Stimulated activated CD4-positive, alpha-beta T cell treated with anti-CD3 and anti-CD28 coated beads, Interleukin-4, amount 100 ng/mL, for 1 hour (primary cell): ENCODE data around the gene PHOSPHO1.

Experiments
- DNase-seq: peaks from one replicate; pipeline ENCODE4 v3.0.0-alpha.2; 2020

The PHOSPHO1 gene

GRCh38 chr17:49217651-49218413 is 12.8 kb downstream of the PHOSPHO1 start:
- DNase-seq, result peak; percentile 28

DNA sequence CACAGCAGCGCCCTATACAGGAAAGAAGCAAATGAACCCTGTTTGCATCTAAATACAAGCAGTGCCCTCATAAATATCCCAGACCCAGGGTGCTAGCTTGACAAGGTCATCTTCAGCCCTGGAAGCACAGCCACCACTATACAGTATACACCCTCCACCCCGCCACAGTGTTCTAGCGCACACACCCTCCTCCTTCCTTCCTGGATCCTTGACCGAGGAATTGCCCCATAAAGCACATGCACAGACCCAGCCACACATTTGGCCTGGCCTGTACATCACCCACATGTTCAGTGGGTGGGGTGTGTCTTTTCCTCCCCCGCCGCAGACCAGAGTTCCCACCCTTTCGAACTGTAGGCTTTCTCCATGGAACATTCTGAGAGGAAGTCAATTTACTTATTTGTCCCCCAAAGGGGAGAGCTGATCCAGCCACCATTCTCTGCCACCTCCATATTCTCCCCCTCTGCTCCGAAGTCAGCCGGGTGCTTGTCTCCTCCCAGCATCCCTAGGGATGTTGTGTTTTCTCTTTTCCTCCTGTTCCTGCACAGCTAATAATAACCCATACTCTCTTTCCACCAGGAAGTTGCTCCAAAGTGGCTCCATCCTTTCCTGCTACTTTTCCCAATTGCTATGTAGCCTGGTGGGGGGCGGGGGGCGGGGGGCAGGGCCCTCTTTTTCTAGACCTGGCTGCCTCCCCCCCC is 13.5 kb downstream of the PHOSPHO1 start:
- no peak for DNase-seq

DNA sequence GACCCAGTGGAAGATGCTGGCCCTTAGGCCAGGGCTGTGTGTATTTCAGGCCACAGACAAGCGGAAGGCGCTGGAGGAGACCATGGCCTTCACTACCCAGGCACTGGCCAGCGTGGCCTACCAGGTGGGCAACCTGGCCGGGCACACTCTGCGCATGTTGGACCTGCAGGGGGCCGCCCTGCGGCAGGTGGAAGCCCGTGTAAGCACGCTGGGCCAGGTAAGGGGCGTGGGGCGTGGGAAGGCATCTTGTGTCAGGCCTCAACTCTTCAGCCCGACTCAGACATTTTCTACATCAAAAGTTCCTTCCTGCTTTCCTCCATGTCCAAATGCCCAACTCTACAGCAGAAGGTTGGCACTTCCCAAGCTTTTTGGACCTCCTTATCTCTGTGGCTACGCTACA is 14.1 kb downstream of the PHOSPHO1 start:
- no peak for DNase-seq

GRCh38 chr17:49214676-49215360 is 15.8 kb downstream of the PHOSPHO1 start:
- no peak for DNase-seq

DNA sequence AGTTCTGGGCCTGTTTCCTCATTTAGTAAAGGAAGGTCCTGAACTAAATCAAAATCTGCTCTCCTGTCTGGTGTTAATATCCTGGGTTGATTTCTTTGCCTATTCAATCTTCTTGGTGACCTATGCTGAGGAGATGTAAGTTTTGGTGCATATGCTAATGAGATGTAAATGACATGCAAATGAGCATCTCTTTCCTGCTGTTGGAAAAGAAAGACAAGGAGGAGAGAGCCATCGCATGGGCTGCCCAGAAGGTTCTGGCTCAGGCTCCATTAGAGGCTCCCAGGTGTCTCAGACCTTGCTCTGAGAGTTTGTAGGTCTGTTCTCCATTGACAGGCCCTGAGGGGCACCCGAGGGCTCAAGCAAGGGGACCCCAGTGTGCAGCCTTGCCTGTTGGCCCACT is 16.7 kb downstream of the PHOSPHO1 start:
- no peak for DNase-seq

GRCh38 chr17:49213399-49213798 is 17.2 kb downstream of the PHOSPHO1 start:
- no peak for DNase-seq

GRCh38 chr17:49210158-49211029 is 20.2 kb downstream of the PHOSPHO1 start, which contains the start of the genes ABI3 and GNGT2:
Gene ABI3, plus strand, starts transcription at chr17:49210707. Its CDS starts 18 bp downstream, at chr17:49210725.
Gene GNGT2, minus strand, starts transcription at chr17:49210574. Its CDS starts 3,152 bp downstream, at chr17:49207422.
- DNase-seq, result peak; percentile 61

DNA sequence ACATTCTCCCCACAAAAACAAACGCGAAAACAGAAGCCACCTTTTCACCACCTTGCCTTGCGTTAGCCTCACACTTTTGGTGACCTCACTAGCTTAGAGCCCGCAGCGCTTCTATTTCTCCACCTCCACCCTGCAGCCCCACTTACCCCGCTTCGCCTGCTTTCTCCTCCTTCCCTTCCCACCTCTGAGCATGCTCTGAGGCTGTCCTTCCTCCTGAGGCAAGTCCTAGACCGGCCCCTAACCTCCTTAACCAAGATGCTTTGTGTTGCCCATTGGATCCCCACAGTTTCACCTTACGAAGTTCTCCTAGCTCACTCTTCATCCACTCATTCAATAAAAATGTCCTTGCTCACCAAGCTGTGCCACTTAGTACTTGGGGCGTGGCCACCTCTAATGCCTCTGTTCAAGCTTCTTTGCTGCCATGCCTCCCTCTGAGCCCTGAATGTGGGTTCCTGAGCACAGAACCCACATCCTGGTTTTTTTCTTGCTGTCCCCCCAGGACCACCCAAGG is 21.5 kb downstream of the PHOSPHO1 start:
- no peak for DNase-seq

GRCh38 chr17:49204516-49204915 is 26.1 kb downstream of the PHOSPHO1 start:
- no peak for DNase-seq

DNA sequence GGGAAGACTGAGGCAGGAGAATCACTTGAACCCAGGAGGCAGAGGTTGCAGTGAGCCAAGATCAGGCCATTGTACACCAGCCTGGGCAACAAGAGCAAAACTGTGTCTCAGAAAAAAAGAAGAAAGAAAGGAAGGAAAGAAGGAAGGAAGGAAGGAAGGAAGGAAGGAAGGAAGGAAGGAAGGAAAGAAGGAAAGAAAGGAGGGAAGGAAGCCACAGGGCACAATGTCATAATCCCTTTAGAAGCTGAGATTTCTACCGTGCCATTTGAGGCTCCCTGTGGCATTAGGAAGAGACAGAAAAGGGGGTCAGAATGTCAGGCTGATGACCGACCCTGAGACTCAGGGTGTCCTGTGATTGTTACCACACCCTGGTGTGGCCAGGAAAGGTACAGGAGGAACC is 26.8 kb downstream of the PHOSPHO1 start:
- DNase-seq, result no peak

GRCh38 chr17:49201481-49201927 is 29.1 kb downstream of the PHOSPHO1 start:
- DNase-seq, result no peak

- DNase-seq, result no peak
Observed at GRCh38 chr17:49200423-49201083, 30.0 kb downstream of the PHOSPHO1 start.

DNA sequence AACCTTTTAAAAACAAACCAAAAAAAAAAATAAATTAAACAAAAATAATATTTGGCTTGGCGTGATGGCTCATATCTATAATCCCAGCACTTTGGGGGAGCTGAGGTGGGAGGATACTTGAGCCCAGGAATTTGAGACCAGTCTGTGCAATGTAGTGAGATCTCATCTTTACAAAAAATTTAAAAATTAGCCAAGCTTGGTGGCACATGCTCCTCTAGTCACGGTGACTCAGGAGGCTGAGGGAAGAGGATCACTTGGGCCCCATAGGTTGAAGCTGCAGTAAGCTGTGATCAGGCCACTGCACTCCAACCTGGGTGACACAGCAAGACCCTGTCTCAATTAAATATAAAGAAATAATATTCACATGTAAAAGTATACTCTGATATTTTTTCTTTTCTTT is 32.4 kb downstream of the PHOSPHO1 start:
- DNase-seq, result no peak

DNA sequence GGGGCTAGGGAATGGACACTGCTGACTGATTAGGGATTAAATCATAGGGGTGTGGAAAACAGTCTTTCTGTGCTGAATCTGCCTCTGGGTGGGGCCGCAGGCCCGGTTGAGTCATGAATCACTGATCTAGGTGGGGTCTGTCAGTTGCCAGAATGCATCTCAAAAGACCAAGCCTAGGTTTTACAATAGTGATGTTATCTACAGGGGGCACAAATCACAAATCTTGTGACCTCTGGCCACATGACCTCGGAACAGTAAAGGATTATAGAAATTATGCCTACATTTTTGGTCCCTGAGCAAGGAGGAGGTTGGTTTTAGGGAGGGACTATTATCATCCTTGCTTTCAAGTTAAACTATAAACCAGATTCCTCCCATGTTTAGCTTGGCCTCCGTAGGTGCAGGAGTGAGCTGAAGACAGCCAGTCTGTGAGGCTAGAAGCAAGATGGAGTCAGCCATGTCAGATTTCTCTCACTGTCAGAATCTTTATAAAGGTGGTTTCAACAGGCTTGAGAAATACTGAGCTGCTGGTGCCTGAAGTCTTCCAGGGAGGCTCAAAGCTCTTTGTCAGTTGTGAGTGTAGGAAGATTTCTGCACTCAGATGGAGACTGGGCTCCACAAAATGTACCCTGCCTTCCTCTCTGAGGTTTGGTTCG is 33.1 kb downstream of the PHOSPHO1 start:
- DNase-seq, result no peak

GRCh38 chr17:49196520-49196919 is 34.1 kb downstream of the PHOSPHO1 start:
- DNase-seq, result no peak

GRCh38 chr17:49195751-49196150 is 34.8 kb downstream of the PHOSPHO1 start:
- DNase-seq, result no peak

GRCh38 chr17:49194297-49194607 is 36.3 kb downstream of the PHOSPHO1 start:
- no peak for DNase-seq

- DNase-seq, result peak; percentile 16
Observed at GRCh38 chr17:49193513-49194296, 36.9 kb downstream of the PHOSPHO1 start.

DNA sequence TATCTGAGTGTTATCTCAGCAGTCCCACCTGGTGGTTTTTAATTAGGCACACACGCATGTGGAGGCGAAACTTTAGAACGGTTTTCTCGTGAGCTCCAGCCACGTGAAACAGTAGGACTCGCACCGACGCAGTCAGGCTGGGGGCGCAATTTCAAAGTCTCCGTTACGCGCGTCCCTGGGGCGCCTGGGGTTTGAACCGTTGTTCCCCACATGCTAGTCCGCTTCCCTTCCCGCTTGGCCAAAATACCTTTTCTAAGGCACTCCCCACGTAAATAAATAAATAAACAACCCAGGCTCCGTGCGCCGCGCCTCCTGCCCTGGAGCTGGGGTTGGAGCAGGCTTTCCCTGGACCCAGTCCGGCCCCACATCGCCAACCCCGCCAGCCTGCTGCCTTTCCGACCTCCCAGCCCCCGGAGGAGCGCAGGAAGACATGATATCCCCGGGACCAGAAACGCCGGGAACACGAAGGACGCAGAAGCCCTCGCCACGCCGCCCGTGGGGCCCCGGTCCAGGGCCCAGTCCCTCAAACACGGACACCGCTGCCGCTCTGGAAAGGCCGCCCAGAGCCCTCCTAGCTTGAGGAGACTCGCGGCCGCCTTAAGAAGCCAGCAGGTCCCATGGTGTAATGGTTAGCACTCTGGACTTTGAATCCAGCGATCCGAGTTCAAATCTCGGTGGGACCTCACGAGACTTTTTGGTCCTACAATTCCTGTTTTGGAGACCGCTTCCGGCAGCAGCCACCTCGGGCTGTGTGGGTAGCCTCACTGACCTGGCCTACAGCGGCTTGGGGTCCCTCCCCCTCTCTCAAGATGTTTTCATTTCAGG is 38.5 kb downstream of the PHOSPHO1 start:
- DNase-seq, result peak; percentile 90
